AG08396 (cell line): ENCODE data around the gene PTPRG.

Experiments
- DNase-seq: peaks from one replicate; pipeline ENCODE4 v3.0.0; 2012; ENCODE audit warnings: low spot score, mixed read lengths

Gene PTPRG

GRCh38 chr3:61829722-61830350 is 268.5 kb downstream of the PTPRG start:
- no peak for DNase-seq

- no peak for DNase-seq
Measured at GRCh38 chr3:61831973-61832372, 270.6 kb downstream of the PTPRG start.

GRCh38 chr3:61832375-61833229 is 271.2 kb downstream of the PTPRG start:
- DNase-seq, result no peak

GRCh38 chr3:61839256-61839655 is 277.9 kb downstream of the PTPRG start:
- DNase-seq, result no peak

- no peak for DNase-seq
Measured at GRCh38 chr3:61841111-61841845, 279.9 kb downstream of the PTPRG start.

- DNase-seq, result no peak
Measured at GRCh38 chr3:61841988-61842387, 280.6 kb downstream of the PTPRG start.

GRCh38 chr3:61844346-61844745 is 283.0 kb downstream of the PTPRG start:
- DNase-seq, result no peak

DNA sequence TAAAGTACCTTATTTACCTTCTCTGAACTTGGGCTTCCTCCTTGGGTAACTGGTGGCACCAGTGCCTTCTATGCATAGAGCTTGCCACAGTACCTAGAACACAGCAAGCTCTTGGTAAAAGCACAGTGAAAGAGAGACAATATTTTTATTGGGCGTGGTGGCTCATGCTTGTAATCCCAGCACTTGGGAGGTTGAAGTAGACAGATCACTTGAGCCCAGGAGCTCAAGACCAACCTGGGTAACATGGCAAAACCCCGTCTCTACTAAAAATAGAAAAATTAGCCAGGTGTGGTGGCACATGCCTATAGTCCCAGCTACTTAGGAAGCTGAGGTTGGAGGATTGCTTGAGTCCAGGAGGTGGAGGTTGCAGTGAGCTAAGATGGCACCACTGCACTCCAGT is 285.1 kb downstream of the PTPRG start:
- DNase-seq, result no peak

DNA sequence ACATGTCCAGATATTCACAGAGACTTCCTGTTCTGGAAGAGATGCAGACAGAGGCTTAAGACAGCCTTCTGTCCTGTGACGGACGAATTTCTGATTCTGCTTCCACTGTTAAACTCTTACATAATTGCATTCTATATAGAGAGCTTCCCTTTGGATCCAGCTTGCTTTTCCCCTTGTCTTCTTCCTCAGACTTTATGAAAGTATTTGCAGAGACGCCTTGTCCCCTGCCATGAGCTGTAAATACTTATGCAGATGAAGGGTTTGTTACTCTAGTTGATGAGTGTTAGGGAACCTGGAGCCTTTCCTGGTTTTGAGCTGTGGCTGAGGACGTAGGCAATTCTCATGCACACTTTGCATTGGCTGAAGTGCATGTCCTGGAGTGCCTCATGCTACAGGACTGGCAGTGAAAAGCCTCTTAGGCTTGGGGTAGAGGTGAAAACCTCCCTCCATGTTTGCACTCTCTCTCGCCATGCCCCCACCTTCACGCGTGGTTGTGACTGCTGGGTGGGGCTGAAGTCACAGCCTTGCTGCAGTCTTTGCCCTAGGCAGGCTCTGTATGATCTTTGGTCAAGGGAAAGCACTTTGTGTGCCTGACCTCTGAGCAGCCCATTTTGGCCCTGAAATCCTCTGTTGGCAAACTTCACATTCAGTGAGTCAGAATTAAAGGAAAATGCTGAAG is 286.6 kb downstream of the PTPRG start:
- DNase-seq, result no peak

GRCh38 chr3:61848885-61849284 is 287.5 kb downstream of the PTPRG start:
- no peak for DNase-seq

DNA sequence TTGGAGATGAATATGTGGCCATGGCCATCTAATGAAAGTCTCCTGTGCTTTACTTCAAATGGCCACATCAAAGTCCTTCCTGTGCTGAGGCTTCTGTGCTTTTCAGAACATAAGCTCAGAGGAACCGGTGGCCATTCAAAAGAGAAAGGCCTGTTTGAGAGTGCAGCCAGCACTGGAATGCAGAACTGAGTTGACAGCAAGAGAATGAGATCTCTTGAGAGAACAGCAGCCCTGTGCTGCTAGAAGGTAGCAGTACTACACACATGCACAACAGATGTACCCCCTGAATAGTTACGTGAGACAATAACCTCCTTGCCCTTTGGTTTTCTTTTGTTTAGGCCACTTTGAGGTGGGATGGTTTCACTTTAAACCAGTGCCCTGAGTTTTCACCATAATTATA is 292.5 kb downstream of the PTPRG start:
- DNase-seq, result no peak

- DNase-seq, result no peak
Measured at GRCh38 chr3:61855211-61855610, 293.8 kb downstream of the PTPRG start.

- DNase-seq, result no peak
Measured at GRCh38 chr3:61857297-61857696, 295.9 kb downstream of the PTPRG start.

- DNase-seq, result no peak
Measured at GRCh38 chr3:61858054-61858453, 296.7 kb downstream of the PTPRG start.

- DNase-seq, result no peak
Measured at GRCh38 chr3:61861410-61861809, 300.0 kb downstream of the PTPRG start.

- DNase-seq, result no peak
Measured at GRCh38 chr3:61862614-61863289, 301.4 kb downstream of the PTPRG start.

- DNase-seq, result no peak
Measured at GRCh38 chr3:61863579-61863978, 302.2 kb downstream of the PTPRG start.

DNA sequence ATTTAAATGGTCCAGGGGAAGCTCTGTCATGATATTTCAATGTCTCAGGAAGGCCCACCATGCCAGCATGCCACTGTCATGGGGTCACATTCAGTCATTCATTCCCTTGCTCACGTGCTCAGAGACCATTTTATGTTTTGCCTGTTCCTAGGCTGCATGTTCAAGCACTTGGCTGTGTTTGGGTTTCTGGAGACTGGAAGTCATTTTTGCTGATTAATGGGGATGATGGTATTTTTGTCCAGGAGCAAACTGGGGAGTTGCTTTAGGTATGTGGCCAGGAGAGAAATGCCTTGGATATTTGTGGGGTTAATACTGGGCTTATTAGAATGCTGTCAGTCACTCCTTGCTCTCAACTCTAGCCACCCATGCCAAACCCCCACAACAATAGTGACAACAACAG is 303.5 kb downstream of the PTPRG start:
- no peak for DNase-seq

DNA sequence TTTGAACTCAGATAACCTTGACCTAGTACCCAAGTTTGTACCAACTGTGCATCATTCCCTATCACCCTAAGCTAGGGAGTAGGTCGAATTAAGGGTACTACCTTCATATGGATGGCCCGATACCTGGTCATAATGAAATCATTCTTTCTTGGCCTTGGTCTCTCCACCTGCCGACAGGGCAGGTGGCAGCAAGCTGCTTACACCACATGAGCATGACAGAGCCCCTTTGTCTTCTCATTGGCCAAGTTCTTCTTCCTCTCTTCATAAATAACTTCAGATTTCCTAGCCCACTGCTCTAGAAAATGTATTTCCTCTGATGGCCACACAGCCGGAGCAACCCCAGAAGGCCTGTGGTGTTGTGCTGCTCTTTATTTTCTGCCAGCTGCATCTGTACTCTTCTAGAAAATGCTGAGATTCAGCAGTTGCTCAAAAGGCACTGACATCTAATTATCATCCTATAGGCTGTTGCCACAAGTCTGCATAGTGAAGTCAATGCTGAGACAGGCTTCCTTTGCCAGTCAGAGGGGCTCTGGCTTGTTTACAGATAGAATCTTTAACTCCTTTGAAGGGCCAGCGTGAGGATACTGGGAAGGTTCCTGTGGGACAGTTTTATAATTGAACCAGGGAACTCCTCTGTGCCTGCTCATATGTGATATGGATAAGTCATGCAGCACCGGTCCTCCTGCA is 304.2 kb downstream of the PTPRG start:
- no peak for DNase-seq

- DNase-seq, result no peak
Measured at GRCh38 chr3:61866153-61866542, 304.8 kb downstream of the PTPRG start.

DNA sequence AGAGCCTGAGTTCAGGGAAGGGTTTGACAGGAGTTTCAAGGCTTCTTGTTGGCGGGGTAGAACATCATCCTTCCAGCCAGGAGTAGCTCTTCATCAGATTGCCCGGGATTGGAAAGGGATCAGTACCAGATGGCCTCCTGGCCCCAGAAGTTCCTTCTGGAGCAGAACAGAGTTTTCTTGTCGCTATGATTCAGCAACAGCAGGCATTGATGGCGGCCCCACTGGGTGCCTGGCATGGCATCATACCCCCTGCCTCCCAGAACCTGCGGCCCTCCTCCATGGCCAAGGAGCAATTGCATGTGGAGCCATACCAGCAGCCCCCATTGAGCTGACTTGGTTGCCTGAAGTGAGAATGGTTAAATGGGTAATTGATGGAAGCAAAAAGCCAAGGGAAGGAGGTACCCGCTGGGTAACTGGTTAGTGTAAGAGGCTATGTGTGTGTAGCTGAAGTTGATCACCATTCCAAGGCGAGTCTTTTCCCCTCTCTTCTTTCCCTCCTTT is 305.6 kb downstream of the PTPRG start:
- no peak for DNase-seq
